ENCODE data around the gene ZFYVE19. TPM values are rescaled to one million over a fixed set of nuclear protein-coding genes. Genes with fewer than 3 reads are reported as not detected.
A peak's percentile ranks its signal among the peaks of the same experiment; 100 is the strongest.

The ZFYVE19 gene
- total RNA-seq, 1 donor from 2014 or later, result 47.5 TPM

- DNase-seq, result no peak
These were observed 14.3 kb downstream of the ZFYVE19 start for GRCh38 chr15:40821195-40821594.

- no peak for DNase-seq
These were observed 16.9 kb downstream of the ZFYVE19 start for GRCh38 chr15:40823572-40824343.

GRCh38 chr15:40825661-40826422 is 19.0 kb downstream of the ZFYVE19 start:
- no peak for DNase-seq

- DNase-seq, result no peak
These were observed 19.7 kb downstream of the ZFYVE19 start for GRCh38 chr15:40826423-40827075.

- DNase-seq, result no peak
These were observed 21.7 kb downstream of the ZFYVE19 start, which contains the start of gene PPP1R14D for GRCh38 chr15:40828447-40829036. PPP1R14D (minus strand) TSS chr15:40828708; CDS start chr15:40828641, 67 bp downstream.

- DNase-seq, result no peak
These were observed 22.2 kb downstream of the ZFYVE19 start for GRCh38 chr15:40829115-40829514.

- DNase-seq, result no peak
These were observed 24.0 kb downstream of the ZFYVE19 start for GRCh38 chr15:40830884-40831283.

GRCh38 chr15:40831861-40832260 is 25.0 kb downstream of the ZFYVE19 start:
- DNase-seq, result no peak

GRCh38 chr15:40832903-40833302 is 26.0 kb downstream of the ZFYVE19 start:
- no peak for DNase-seq

- no peak for DNase-seq
These were observed 29.1 kb downstream of the ZFYVE19 start for GRCh38 chr15:40836020-40836419.

GRCh38 chr15:40838756-40839155 is 31.9 kb downstream of the ZFYVE19 start:
- no peak for DNase-seq

- no peak for DNase-seq
These were observed 34.9 kb downstream of the ZFYVE19 start for GRCh38 chr15:40841741-40842140.

GRCh38 chr15:40843261-40843884 is 36.5 kb downstream of the ZFYVE19 start:
- no peak for DNase-seq

- peak; percentile 13 for DNase-seq
These were observed 37.2 kb downstream of the ZFYVE19 start, which contains the start of gene SPINT1 for GRCh38 chr15:40843885-40844695. SPINT1 (plus strand) TSS chr15:40844048; CDS start chr15:40844555, 507 bp downstream.

- peak; percentile 26 for DNase-seq
These were observed 37.8 kb downstream of the ZFYVE19 start for GRCh38 chr15:40844696-40845030.

GRCh38 chr15:40845036-40845435 is 38.1 kb downstream of the ZFYVE19 start:
- no peak for DNase-seq

GRCh38 chr15:40845511-40846284 is 38.8 kb downstream of the ZFYVE19 start:
- no peak for DNase-seq

GRCh38 chr15:40846841-40847222 is 39.9 kb downstream of the ZFYVE19 start:
- no peak for DNase-seq

GRCh38 chr15:40847223-40847961 is 40.5 kb downstream of the ZFYVE19 start:
- peak; percentile 29 for DNase-seq

- no peak for DNase-seq
These were observed 43.8 kb downstream of the ZFYVE19 start for GRCh38 chr15:40850576-40851112.

Measured in dermis blood vessel endothelial cell (primary cell).